OCI-LY1 (cell line): ENCODE measurements around the gene SDC1.

Experiments
- EZH2 ChIP-seq: fragments of 200-600 bp; sonication (generic), shearing (Covaris generic); IDR thresholded peaks from 2 replicates; pipeline ENCODE4 v1.8.0; 2017; ENCODE audit warnings: borderline replicate concordance, mixed run types, mild to moderate bottlenecking, antibody characterized with exemption, low read length, moderate library complexity, mixed read lengths
- TF ChIP-seq, protein P1 (sequence below): fragments of 200-600 bp; sonication (generic), shearing (Covaris generic); IDR thresholded peaks from 2 replicates; pipeline ENCODE4 v1.5.1; 2017; ENCODE audit warnings: mild to moderate bottlenecking, antibody characterized with exemption, low read length, moderate library complexity, mixed read lengths

DNA sequence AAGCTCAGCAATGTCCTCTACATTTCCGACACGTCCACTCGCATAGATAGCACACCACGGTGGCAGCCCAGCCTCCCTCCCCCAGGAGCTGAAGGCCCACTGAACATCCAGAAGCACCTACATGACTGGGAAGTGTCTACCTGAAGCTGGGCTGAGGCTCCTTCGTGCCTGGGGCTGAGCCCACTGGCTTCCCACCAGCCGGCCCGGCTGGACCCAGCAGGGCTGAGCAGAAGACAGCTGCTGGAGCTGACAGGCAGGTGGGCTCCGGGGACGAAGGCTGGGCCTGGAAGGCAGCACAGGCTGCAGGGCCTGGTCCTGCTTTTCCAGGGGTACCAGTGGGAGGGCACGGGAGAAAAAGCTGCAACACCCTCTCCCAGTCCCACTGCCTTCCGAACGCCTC, 13.5 kb downstream of the SDC1 start:
- TF ChIP-seq EZH2: no peak
- TF ChIP-seq, protein P1, sequence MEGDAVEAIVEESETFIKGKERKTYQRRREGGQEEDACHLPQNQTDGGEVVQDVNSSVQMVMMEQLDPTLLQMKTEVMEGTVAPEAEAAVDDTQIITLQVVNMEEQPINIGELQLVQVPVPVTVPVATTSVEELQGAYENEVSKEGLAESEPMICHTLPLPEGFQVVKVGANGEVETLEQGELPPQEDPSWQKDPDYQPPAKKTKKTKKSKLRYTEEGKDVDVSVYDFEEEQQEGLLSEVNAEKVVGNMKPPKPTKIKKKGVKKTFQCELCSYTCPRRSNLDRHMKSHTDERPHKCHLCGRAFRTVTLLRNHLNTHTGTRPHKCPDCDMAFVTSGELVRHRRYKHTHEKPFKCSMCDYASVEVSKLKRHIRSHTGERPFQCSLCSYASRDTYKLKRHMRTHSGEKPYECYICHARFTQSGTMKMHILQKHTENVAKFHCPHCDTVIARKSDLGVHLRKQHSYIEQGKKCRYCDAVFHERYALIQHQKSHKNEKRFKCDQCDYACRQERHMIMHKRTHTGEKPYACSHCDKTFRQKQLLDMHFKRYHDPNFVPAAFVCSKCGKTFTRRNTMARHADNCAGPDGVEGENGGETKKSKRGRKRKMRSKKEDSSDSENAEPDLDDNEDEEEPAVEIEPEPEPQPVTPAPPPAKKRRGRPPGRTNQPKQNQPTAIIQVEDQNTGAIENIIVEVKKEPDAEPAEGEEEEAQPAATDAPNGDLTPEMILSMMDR: no peak
